Lower leg skin (tissue), 4 donors: ENCODE measurements around the gene LIPE. TPM values are rescaled to one million over a fixed set of nuclear protein-coding genes. Genes with fewer than 3 reads are reported as not detected.

ENCODE experiments used
- DNase-seq, 2 donors: peaks; one replicate each; pipeline ENCODE4 v3.0.0-alpha.2; 2019; ENCODE audit warnings: low spot score in 2 of 2
- H3K4me3 ChIP-seq: fragments of 200-600 bp; sonication (generic); 2 replicates; pipeline ENCODE4 v1.5.1; 2017; ENCODE audit warnings: mild to moderate bottlenecking, low read depth; ENCODE audit not compliant: poor library complexity, severe bottlenecking
- CTCF ChIP-seq, 3 donors: fragments of 450-650 bp; IDR thresholded peaks; one replicate each; pipeline ENCODE4 v1.5.1; 2016; ENCODE audit warnings: antibody characterized with exemption in 3 of 3, mild to moderate bottlenecking in 3 of 3, moderate library complexity in 2 of 3
- POLR2A ChIP-seq, 2 donors: fragments of 450-650 bp; IDR thresholded peaks; one replicate each; pipeline ENCODE4 v1.6.1; 2016 to 2017; ENCODE audit warnings: antibody characterized with exemption in 2 of 2, mild to moderate bottlenecking in 1 of 2, moderate library complexity in 1 of 2
- WGBS, 2 donors: methylation state at CpG; one replicate each; pipeline ENCODE4 v1.1.5; 2018; 5-methylcytosine and 5-hydroxymethylcytosine counted together
- intact Hi-C: fragments of 100-400 bp; cut with DNase I; formaldehyde crosslinking; loops from one replicate; pipeline ENCODE4 v1.15.0; 2023; ENCODE audit warnings: low total_unique reads
- total RNA-seq, 4 donors: library from RNA; depleted of rRNA; stranded (reverse); fragments of >200 nt; gene quantifications; one replicate each; pipeline ENCODE4 v1.1.0, GENCODE V29; 2016

The LIPE gene
- total RNA-seq, 4 donors from 2014 or later = 20.9 to 96.9 (median 55.9) TPM

GRCh38 chr19:42392165-42392564 lies 35.0 kb downstream of the LIPE start:
- TF ChIP-seq POLR2A (IDR thresholded peaks at IDR 0.05) = no peak
- no peak for TF ChIP-seq CTCF (IDR thresholded peaks at IDR 0.05)
- WGBS, 2 donors = 71 to 81% methylated on average over 4 of the region's 4 CpGs
- intact Hi-C loops = no loop called here
- no peak for DNase-seq
- H3K4me3 ChIP-seq = no peak overlapping the region

GRCh38 chr19:42389899-42390298 lies 37.3 kb downstream of the LIPE start, which contains the start of gene CNFN:
Gene CNFN (minus strand): TSS chr19:42390297. CDS start chr19:42389037, 1,260 bp downstream.
- intact Hi-C loops = no loop called here
- TF ChIP-seq POLR2A (IDR thresholded peaks at IDR 0.05) (no peak), CTCF (IDR thresholded peaks at IDR 0.05) (no peak)
- 42 to 47% methylated on average over 12 of the region's 12 CpGs for WGBS, 2 donors
- DNase-seq = no peak
- no peak within 1 kb of the TSS for H3K4me3 ChIP-seq

- H3K4me3 ChIP-seq = no peak overlapping the region
These were observed 38.2 kb downstream of the LIPE start for GRCh38 chr19:42388851-42389489.

GRCh38 chr19:42386974-42387707 lies 40.0 kb downstream of the LIPE start:
- 2 to 3% methylated on average over 24 to 48 of the region's 48 CpGs for WGBS, 2 donors
- intact Hi-C loops = no loop called here
- TF ChIP-seq CTCF (IDR thresholded peaks at IDR 0.05) (no peak), POLR2A (IDR thresholded peaks at IDR 0.05) (no peak)
- H3K4me3 ChIP-seq = peak overlapping the region; percentile 22
- peak; percentile 43 to 91 for DNase-seq

More at GRCh38 chr19:42388851-42389489, 38.2 kb downstream of the LIPE start:
- no peak for DNase-seq
- 53 to 72% methylated on average over 3 to 20 of the region's 20 CpGs for WGBS, 2 donors
- no peak for TF ChIP-seq CTCF (IDR thresholded peaks at IDR 0.05)
- no peak for TF ChIP-seq POLR2A (IDR thresholded peaks at IDR 0.05)
- intact Hi-C loops = no loop called here

- TF ChIP-seq CTCF (IDR thresholded peaks at IDR 0.05) (no peak), POLR2A (IDR thresholded peaks at IDR 0.05) (no peak)
- no peak for DNase-seq
- H3K4me3 ChIP-seq = no peak overlapping the region
- WGBS, 2 donors = 72 to 78% methylated on average over 6 of the region's 6 CpGs
- intact Hi-C loops = no loop called here
These were observed 47.0 kb downstream of the LIPE start for GRCh38 chr19:42380155-42380554.
